ENCODE measurements around the gene PRDM2.

DNA sequence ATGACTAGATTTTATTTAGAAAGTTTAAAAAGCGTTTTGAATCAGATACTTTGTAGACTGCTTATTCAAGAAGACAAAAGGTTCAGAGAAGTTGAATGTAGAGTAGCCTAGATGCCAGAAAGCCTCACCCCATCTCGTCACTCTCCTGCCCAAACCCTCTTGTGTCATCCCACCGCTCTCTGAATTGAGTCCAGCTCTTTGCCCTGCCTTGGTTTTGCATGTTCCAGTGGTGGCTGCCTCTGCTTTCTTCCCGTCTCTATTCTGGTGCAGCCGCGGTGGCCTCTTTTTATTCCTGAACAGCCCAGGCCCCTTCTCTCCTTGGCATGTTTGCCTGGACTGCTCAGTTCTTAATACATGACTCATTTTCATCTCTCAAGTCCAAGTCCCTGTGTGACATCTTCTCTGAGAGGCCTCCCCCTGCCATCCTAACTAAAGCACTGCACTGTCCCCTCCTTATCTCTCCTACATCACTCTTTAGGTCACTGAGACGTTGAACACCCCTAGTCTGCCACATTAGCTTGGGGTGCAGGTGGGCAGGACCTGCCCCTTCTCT is 22.9 kb downstream of the PRDM2 start:
- TF ChIP-seq, protein P1, sequence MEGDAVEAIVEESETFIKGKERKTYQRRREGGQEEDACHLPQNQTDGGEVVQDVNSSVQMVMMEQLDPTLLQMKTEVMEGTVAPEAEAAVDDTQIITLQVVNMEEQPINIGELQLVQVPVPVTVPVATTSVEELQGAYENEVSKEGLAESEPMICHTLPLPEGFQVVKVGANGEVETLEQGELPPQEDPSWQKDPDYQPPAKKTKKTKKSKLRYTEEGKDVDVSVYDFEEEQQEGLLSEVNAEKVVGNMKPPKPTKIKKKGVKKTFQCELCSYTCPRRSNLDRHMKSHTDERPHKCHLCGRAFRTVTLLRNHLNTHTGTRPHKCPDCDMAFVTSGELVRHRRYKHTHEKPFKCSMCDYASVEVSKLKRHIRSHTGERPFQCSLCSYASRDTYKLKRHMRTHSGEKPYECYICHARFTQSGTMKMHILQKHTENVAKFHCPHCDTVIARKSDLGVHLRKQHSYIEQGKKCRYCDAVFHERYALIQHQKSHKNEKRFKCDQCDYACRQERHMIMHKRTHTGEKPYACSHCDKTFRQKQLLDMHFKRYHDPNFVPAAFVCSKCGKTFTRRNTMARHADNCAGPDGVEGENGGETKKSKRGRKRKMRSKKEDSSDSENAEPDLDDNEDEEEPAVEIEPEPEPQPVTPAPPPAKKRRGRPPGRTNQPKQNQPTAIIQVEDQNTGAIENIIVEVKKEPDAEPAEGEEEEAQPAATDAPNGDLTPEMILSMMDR (IDR thresholded peaks at IDR 0.05; ENCODE audit: poor library complexity), result no peak
- no peak for TF ChIP-seq EZH2 (IDR thresholded peaks at IDR 0.05; ENCODE audit: borderline replicate concordance)
